HepG2 (cell line): ENCODE data around the gene KLF11. TPM values are rescaled to one million over a fixed set of nuclear protein-coding genes. Genes with fewer than 3 reads are reported as not detected.

Experiments used
- MTF2 ChIP-seq: sonication (generic); formaldehyde crosslinking; IDR thresholded peaks from 2 replicates; pipeline ENCODE4 v1.5.0; 2020; ENCODE audit warnings: missing genetic modification reagents, borderline replicate concordance
- TBX2 ChIP-seq: sonication (generic); formaldehyde crosslinking; IDR thresholded peaks from 2 replicates; pipeline ENCODE4 v1.5.0; 2020; ENCODE audit warnings: missing genetic modification reagents, mild to moderate bottlenecking, borderline replicate concordance
- ZFY ChIP-seq: sonication (generic); formaldehyde crosslinking; IDR thresholded peaks from 2 replicates; pipeline ENCODE4 v1.4.0; 2020; ENCODE audit warnings: missing genetic modification reagents
- ZNF263 ChIP-seq: sonication (generic); formaldehyde crosslinking; IDR thresholded peaks from 2 replicates; pipeline ENCODE4 v1.4.0; 2020; ENCODE audit warnings: missing genetic modification reagents
- ZNF446 ChIP-seq: sonication (generic); formaldehyde crosslinking; IDR thresholded peaks from 2 replicates; pipeline ENCODE4 v1.5.0; 2020; ENCODE audit warnings: mild to moderate bottlenecking, missing genetic modification reagents
- polyA plus RNA-seq, 8 experiments: library from polyadenylated mRNA; depleted of rRNA in 3 of 8; stranded (reverse) in 7 of 8; unstranded in 1 of 8; fragments of >200 nt; fragmentation: Illumina TruSeq in 4 of 8; extraction: Trizol in 4 of 8; gene quantifications; 2 replicates each; pipeline versions ENCODE4 v1.2.1 to v1.2.3, GENCODE V29; 2011 to 2016; ENCODE audit warnings: low read depth in 4 of 8, missing spikeins in 1 of 8, mixed read lengths in 1 of 8; ENCODE audit not compliant: insufficient read depth in 1 of 8
- total RNA-seq, 5 experiments: library from RNA; depleted of rRNA; stranded (reverse); fragments of >200 nt; fragmentation: Illumina TruSeq; extraction: Trizol; gene quantifications; 2 replicates each; pipeline ENCODE4 v1.2.3, GENCODE V29; 2016; ENCODE audit warnings: low read depth in 1 of 5
- TF ChIP-seq, protein P1 (sequence below): sonication (generic); formaldehyde crosslinking; IDR thresholded peaks from 2 replicates; pipeline ENCODE4 v1.4.0; 2020; ENCODE audit warnings: low read depth, mild to moderate bottlenecking, missing genetic modification reagents
- TF ChIP-seq, protein P2 (sequence below): sonication (generic); formaldehyde crosslinking; IDR thresholded peaks from 2 replicates; pipeline ENCODE4 v1.4.0; 2020; ENCODE audit warnings: mild to moderate bottlenecking, missing genetic modification reagents
- TF ChIP-seq, protein P3 (sequence below): sonication (generic); formaldehyde crosslinking; IDR thresholded peaks from 2 replicates; pipeline ENCODE4 v1.5.0; 2020; ENCODE audit warnings: mild to moderate bottlenecking, missing genetic modification reagents
- TF ChIP-seq, protein P4 (sequence below): sonication (generic); formaldehyde crosslinking; IDR thresholded peaks from 2 replicates; pipeline ENCODE4 v1.5.1; 2020; ENCODE audit warnings: mild to moderate bottlenecking, missing genetic modification reagents, moderate library complexity
- TF ChIP-seq, protein P5 (sequence below): sonication (generic); formaldehyde crosslinking; IDR thresholded peaks from 2 replicates; pipeline ENCODE4 v1.8.0; 2022; ENCODE audit warnings: low read depth, missing genetic modification reagents
- TF ChIP-seq, protein P6 (sequence below): sonication (generic); formaldehyde crosslinking; IDR thresholded peaks from 2 replicates; pipeline ENCODE4 v1.4.0; 2020; ENCODE audit warnings: missing genetic modification reagents

Gene KLF11
- total and polyA plus RNA-seq, 2 of the 13 experiments (the other 11 are each of a cell fraction or from before 2014, with no cell fraction given), result 2.5 to 11.8 TPM

DNA sequence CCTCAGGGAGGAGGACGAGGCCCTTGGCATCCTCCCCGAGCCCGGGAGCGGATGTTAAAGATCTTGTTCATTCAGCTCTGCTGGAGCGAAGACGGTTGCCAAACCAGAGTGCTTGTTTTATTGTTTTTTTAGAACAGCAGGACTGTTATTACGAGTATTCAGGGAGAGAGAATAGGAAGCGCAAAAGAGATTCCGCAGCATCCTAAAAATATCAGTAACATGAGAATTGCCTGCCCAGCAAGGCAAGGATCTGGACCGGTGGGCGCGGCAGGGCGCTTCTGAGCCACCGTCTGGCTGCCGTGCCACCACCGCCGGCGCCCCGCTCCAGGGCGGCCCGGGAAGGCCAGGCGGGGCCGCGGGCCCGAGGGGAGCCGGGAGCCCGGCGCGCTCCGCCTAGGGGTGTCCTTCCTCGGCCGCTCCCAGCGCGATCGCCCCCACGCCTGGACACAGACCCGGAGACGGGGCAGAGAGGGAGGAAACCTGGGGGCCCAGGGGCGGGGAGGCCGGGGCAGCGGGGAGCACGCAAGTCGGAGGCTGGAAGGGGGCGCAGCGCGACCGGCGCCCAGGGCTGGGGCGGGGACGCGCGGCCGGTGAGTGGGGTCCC lies 36.0 kb downstream of the KLF11 start (continued):
- TF ChIP-seq, protein P1, sequence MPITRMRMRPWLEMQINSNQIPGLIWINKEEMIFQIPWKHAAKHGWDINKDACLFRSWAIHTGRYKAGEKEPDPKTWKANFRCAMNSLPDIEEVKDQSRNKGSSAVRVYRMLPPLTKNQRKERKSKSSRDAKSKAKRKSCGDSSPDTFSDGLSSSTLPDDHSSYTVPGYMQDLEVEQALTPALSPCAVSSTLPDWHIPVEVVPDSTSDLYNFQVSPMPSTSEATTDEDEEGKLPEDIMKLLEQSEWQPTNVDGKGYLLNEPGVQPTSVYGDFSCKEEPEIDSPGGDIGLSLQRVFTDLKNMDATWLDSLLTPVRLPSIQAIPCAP, result no peak
- TF ChIP-seq ZNF263 (CRISPR knock-in tag), result 0 out of 2 replicates have a peak, but pooled peaks have one; percentile 11
- TF ChIP-seq, protein P2, sequence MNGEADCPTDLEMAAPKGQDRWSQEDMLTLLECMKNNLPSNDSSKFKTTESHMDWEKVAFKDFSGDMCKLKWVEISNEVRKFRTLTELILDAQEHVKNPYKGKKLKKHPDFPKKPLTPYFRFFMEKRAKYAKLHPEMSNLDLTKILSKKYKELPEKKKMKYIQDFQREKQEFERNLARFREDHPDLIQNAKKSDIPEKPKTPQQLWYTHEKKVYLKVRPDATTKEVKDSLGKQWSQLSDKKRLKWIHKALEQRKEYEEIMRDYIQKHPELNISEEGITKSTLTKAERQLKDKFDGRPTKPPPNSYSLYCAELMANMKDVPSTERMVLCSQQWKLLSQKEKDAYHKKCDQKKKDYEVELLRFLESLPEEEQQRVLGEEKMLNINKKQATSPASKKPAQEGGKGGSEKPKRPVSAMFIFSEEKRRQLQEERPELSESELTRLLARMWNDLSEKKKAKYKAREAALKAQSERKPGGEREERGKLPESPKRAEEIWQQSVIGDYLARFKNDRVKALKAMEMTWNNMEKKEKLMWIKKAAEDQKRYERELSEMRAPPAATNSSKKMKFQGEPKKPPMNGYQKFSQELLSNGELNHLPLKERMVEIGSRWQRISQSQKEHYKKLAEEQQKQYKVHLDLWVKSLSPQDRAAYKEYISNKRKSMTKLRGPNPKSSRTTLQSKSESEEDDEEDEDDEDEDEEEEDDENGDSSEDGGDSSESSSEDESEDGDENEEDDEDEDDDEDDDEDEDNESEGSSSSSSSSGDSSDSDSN (CRISPR knock-in tag), result peak; percentile 75; the same call in 1 of the 2 replicates
- TF ChIP-seq, protein P3, sequence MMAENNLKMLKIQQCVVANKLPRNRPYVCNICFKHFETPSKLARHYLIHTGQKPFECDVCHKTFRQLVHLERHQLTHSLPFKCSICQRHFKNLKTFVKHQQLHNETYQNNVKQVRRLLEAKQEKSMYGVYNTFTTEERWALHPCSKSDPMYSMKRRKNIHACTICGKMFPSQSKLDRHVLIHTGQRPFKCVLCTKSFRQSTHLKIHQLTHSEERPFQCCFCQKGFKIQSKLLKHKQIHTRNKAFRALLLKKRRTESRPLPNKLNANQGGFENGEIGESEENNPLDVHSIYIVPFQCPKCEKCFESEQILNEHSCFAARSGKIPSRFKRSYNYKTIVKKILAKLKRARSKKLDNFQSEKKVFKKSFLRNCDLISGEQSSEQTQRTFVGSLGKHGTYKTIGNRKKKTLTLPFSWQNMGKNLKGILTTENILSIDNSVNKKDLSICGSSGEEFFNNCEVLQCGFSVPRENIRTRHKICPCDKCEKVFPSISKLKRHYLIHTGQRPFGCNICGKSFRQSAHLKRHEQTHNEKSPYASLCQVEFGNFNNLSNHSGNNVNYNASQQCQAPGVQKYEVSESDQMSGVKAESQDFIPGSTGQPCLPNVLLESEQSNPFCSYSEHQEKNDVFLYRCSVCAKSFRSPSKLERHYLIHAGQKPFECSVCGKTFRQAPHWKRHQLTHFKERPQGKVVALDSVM, result peak; percentile 50; the same call in 1 of the 2 replicates
- TF ChIP-seq ZFY (CRISPR knock-in tag), result peak; percentile 30; the same call in 1 of the 2 replicates
- TF ChIP-seq ZNF446 (CRISPR knock-in tag), result peak; percentile 71; the same call in 1 of the 2 replicates
- TF ChIP-seq, protein P4, sequence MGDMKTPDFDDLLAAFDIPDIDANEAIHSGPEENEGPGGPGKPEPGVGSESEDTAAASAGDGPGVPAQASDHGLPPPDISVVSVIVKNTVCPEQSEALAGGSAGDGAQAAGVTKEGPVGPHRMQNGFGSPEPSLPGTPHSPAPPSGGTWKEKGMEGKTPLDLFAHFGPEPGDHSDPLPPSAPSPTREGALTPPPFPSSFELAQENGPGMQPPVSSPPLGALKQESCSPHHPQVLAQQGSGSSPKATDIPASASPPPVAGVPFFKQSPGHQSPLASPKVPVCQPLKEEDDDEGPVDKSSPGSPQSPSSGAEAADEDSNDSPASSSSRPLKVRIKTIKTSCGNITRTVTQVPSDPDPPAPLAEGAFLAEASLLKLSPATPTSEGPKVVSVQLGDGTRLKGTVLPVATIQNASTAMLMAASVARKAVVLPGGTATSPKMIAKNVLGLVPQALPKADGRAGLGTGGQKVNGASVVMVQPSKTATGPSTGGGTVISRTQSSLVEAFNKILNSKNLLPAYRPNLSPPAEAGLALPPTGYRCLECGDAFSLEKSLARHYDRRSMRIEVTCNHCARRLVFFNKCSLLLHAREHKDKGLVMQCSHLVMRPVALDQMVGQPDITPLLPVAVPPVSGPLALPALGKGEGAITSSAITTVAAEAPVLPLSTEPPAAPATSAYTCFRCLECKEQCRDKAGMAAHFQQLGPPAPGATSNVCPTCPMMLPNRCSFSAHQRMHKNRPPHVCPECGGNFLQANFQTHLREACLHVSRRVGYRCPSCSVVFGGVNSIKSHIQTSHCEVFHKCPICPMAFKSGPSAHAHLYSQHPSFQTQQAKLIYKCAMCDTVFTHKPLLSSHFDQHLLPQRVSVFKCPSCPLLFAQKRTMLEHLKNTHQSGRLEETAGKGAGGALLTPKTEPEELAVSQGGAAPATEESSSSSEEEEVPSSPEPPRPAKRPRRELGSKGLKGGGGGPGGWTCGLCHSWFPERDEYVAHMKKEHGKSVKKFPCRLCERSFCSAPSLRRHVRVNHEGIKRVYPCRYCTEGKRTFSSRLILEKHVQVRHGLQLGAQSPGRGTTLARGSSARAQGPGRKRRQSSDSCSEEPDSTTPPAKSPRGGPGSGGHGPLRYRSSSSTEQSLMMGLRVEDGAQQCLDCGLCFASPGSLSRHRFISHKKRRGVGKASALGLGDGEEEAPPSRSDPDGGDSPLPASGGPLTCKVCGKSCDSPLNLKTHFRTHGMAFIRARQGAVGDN (CRISPR knock-in tag), result 0 out of 2 replicates have a peak, but pooled peaks have one; percentile 15
- TF ChIP-seq, protein P5, sequence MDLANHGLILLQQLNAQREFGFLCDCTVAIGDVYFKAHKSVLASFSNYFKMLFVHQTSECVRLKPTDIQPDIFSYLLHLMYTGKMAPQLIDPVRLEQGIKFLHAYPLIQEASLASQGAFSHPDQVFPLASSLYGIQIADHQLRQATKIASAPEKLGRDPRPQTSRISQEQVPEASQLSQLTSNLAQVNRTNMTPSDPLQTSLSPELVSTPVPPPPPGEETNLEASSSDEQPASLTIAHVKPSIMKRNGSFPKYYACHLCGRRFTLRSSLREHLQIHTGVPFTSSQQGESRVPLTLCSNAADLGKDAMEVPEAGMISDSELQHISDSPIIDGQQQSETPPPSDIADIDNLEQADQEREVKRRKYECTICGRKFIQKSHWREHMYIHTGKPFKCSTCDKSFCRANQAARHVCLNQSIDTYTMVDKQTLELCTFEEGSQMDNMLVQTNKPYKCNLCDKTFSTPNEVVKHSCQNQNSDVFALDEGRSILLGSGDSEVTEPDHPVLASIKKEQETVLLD (CRISPR knock-in tag), result peak; percentile 25; the same call in 1 of the 2 replicates
- TF ChIP-seq, protein P6, sequence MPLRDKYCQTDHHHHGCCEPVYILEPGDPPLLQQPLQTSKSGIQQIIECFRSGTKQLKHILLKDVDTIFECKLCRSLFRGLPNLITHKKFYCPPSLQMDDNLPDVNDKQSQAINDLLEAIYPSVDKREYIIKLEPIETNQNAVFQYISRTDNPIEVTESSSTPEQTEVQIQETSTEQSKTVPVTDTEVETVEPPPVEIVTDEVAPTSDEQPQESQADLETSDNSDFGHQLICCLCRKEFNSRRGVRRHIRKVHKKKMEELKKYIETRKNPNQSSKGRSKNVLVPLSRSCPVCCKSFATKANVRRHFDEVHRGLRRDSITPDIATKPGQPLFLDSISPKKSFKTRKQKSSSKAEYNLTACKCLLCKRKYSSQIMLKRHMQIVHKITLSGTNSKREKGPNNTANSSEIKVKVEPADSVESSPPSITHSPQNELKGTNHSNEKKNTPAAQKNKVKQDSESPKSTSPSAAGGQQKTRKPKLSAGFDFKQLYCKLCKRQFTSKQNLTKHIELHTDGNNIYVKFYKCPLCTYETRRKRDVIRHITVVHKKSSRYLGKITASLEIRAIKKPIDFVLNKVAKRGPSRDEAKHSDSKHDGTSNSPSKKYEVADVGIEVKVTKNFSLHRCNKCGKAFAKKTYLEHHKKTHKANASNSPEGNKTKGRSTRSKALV, result peak; percentile 57; the same call in 1 of the 2 replicates
- 0 out of 2 replicates have a peak, but pooled peaks have one; percentile 24 for TF ChIP-seq TBX2
- TF ChIP-seq MTF2 (CRISPR knock-in tag), result peak; percentile 62; the same call in 1 of the 2 replicates
